ENCODE results near the gene KRTAP2-3. TPM values are rescaled to one million over a fixed set of nuclear protein-coding genes. Genes with fewer than 3 reads are reported as not detected.
"Not testable (repeated sequence)": the region's sequence is repeated elsewhere in the genome, so short reads cannot be mapped to it uniquely, and the experiment has no call there.

Gene KRTAP2-3, protein sequence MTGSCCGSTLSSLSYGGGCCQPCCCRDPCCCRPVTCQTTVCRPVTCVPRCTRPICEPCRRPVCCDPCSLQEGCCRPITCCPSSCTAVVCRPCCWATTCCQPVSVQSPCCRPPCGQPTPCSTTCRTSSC
- 0.30 TPM for total RNA-seq

- DNase-seq: no peak
Observed at GRCh38 chr17:41060052-41060604, at the start of gene KRTAP2-3. Gene KRTAP2-3 (minus strand): TSS chr17:41060114. CDS start chr17:41060050, 64 bp downstream.

DNA sequence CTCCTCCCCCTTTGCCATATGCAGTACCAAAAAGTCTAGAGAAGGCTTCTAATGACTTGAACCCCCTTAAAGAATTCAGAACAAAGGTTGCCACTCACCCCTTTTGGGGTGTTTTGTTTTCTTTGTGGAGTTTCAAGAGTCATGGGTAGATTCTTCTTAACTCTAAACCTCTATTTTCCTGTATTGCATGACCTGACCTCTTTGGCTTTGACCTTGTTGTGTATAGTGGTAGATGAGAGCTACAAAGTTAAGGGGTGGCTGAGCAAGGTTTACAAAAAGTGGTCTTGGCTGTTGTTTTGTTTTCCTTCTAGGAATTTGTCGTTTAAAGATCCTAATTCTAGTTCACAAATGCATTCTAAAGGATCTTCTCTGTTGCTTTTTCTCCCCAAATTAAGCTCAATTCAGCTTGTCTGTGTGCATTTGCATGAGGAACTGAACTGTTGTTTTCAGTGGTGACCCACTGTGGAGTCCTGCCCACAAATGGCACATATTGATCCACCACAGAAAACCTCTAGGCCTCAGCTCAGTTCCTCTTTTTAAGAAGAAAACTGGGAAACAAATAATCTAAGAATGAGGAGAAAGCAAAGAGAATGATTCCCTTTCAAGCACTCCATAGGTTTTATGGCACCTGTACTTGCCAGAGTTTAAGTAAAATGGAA lies 48.9 kb upstream of the KRTAP2-3 start:
- DNase-seq: not testable (repeated sequence)

DNA sequence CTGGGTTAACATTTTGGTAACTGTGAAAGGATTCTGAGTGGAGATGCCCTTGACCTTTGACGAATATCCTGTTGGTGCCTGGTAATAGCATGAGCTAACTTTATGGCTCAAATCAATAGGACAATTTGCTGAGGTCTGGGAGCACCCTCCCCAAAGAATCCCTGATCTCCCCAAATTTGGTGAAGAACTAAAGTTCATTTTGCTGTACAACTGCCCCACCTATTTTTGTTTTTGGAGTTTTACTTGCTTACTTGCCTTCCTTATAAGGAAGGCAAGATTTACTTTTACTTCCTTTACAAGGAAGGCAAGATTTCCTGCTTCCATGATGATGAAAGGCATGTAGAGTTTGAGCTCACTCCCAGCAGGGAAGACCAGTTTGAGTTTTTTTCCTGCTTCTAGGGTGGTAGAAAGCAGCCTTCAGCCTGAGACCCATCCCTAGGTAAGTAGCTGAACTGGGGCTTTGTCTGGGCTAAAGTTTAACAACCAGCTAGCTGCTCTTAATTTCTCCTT lies 48.1 kb upstream of the KRTAP2-3 start:
- DNase-seq: no peak

DNA sequence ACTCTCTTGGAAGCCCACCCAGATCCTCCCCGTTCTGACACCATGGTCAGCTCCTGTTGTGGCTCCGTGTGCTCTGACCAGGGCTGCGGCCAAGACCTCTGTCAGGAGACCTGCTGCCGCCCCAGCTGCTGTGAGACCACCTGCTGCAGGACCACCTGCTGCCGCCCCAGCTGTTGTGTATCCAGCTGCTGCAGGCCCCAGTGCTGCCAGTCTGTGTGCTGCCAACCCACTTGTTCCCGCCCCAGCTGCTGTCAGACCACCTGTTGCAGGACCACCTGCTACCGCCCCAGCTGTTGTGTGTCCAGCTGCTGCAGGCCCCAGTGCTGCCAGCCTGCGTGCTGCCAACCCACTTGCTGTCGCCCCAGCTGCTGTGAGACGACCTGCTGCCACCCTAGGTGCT lies 45.4 kb upstream of the KRTAP2-3 start, which contains the start of gene KRTAP4-9:
Gene KRTAP4-9, plus strand, starts transcription at position 43 of the 400 bp plus-strand sequence. Its CDS starts 0 bp downstream, at position 43.
- DNase-seq: not testable (repeated sequence)

GRCh38 chr17:41104386-41105038 lies 44.6 kb upstream of the KRTAP2-3 start:
- DNase-seq: not testable (repeated sequence)

GRCh38 chr17:41103896-41104295 lies 44.0 kb upstream of the KRTAP2-3 start:
- DNase-seq: no peak

DNA sequence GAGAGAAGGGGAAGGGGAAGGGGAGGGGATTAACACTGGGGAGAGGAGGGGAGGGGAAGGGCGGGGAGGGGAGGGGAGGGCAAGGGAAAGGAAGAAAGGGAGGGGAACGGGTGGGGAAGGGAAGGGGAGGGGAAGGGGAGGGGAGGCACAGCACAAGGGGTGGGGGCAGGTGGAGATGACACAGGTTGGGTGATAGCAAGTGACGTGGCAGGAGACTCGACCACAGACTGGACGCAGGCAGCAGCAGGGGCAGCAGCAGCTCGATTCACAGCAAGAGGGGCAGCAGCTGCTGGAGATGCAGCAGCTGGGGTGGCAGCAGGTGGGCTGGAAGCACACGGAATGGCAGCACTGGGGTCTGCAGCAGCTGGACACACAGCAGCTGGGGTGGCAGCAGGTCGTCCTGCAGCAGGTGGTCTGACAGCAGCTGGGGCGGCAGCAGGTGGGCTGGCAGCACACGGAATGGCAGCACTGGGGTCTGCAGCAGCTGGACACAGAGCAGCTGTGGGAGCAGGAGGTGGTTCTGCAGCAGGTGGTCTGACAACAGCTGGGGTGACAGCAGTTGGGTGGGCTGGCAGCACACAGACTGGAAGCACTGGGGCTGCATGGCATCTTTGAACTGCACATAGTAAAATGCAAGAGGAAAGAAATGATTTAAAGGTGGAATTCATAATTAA lies 41.8 kb upstream of the KRTAP2-3 start, which contains the start of gene KRTAP4-16:
Gene KRTAP4-16, minus strand, starts transcription at position 624 of the 674 bp plus-strand sequence. Its CDS starts 0 bp downstream, at position 624.
- no peak for DNase-seq

DNA sequence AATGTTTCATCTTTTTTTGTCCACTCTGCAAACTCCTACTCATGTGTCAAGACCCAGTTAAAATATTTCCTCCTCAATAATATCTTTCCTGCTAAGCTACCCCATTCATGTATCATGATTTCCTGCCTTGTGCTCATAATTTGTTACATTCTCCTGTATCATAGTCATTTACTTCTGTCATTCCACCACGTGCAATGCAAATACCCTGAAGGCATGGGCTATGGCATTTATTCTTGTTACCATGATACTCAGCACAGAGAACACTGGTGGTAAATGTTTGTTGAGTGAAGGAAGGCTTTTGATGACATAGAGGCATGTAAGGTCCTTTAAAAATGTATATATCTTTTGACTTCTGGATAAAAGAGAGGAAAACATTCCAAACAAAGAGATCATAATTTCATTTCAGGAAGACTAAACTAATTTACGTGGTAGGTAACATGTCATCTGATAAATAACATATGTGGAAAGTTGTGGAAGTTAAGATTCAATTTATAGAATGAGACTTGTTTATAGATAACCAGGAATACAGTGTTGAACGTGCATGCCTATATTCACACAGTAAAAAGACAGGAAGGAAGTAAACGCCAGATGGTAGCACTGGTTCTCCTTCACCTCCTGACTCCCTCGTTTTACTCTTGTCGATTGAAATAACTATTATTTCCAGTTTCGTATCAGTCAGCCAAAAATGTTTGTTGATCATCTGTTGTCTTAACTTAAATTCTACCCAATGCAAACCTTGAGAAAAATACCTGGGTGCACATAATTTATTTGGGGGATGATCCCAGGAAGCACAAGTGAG lies 40.0 kb upstream of the KRTAP2-3 start:
- DNase-seq: not testable (repeated sequence)

DNA sequence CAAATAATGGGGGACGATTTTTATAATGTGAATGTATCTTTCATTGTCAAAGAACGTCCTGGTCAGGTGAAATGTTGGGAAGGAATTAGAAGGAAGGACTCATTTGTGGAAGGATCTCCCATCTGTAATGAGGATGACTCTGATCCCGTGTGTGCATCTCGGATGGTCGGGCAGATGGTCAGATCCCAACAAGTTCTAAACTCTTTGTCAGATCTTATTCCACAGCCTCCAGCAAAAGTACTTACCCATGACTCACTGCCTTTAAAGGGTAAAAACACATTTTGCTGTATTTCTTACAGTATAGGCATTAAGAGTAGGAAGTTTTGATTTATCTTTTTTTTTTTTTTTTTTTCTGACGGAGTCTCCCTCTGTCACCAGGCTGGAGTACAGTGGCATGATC lies 38.6 kb upstream of the KRTAP2-3 start:
- DNase-seq: no peak

GRCh38 chr17:41098042-41098441 lies 38.1 kb upstream of the KRTAP2-3 start, which contains the start of gene KRTAP4-8:
Gene KRTAP4-8 (minus strand): TSS chr17:41098142. CDS start chr17:41098084, 58 bp downstream.
- DNase-seq: no peak

DNA sequence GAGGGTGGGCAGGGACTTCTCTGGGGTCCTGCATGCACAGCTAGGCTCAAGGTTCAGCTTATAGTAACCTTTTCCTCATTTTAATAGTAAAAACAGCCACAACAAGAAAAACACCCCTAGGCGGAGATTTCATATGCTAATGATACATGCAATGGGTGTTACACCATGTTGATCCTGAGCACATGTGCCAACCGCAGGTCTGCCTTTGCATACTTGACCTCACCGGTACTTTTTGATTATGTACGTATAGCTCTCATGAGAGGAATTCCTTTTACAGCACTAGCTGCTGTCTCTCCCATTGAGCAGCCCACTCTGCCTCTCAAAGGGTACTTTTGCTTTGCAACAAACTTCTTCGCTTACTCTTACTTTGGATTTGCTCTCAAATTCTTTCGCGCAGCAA lies 36.1 kb upstream of the KRTAP2-3 start:
- DNase-seq: no peak

DNA sequence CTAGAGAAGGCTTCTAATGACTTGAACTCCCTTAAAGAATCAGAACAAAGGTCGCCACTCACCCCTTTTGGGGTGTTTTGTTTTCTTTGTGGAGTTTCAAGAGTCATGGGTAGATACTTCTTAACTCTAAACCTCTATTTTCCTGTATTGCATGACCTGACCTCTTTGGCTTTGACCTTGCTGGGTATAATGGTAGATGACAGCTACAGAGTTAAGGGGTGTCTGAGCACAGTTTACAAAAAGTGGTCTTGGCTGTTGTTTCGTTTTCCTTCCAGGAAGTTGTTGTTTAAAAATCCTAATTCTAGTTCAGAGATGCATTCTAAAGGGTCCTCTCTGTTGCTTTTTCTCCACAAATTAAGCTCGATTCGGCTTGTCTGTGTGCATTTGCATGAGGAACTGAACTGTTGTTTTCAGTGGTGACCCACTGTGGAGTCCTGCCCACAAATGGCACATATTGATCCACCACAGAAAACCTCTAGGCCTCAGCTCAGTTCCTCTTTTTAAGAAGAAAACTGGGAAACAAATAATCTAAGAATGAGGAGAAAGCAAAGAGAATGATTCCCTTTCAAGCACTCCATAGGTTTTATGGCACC lies 28.9 kb upstream of the KRTAP2-3 start:
- DNase-seq: not testable (repeated sequence)

DNA sequence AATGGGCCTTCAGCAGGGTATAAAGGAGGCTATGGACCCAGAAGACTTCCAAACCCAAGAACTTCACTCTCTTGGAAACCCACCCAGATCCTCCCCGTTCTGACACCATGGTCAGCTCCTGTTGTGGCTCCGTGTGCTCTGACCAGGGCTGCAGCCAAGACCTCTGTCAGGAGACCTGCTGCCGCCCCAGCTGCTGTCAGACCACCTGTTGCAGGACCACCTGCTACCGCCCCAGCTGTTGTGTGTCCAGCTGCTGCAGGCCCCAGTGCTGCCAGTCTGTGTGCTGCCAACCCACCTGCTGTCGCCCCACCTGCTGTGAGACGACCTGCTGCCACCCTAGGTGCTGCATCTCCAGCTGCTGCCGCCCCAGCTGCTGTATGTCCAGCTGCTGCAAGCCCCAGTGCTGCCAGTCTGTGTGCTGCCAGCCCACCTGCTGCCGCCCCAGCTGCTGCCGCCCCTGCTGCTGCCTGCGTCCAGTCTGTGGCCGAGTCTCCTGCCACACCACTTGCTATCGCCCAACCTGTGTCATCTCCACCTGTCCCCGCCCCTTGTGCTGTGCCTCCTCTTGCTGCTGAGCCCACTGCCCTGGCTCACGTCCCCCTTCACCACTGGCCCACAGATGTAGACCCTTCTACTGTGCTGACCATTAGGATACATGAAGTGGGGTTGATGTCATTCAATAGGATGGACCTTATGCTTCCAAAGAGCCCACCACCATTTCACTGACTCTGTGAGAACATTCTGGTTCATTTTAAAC lies 24.4 kb upstream of the KRTAP2-3 start, which contains the start of gene KRTAP4-7:
Gene KRTAP4-7, plus strand, starts transcription at position 51 of the 757 bp plus-strand sequence. Its CDS starts 57 bp downstream, at position 108.
- DNase-seq: not testable (repeated sequence)

DNA sequence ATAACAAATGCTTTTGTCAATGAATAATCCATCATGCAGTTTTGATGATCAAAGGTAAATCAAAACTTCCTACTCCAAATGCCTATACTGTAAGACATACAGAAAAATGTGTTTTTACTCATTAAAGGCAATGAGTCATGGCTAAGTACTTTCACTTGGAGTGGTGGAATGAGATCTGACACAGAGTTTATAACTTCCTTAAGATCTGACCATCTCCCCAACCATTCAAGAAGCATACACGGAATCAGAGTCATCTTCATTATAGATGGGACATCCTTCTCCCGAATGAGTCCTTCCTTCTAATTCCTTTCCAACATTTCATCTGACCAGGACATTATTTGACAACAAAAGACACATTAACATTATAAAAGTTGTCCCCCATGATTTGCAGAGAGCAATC lies 23.5 kb upstream of the KRTAP2-3 start:
- not testable (repeated sequence) for DNase-seq

GRCh38 chr17:41082626-41083025 lies 22.7 kb upstream of the KRTAP2-3 start:
- DNase-seq: no peak

- no peak for DNase-seq
Observed at GRCh38 chr17:41076788-41077187, 16.9 kb upstream of the KRTAP2-3 start.

DNA sequence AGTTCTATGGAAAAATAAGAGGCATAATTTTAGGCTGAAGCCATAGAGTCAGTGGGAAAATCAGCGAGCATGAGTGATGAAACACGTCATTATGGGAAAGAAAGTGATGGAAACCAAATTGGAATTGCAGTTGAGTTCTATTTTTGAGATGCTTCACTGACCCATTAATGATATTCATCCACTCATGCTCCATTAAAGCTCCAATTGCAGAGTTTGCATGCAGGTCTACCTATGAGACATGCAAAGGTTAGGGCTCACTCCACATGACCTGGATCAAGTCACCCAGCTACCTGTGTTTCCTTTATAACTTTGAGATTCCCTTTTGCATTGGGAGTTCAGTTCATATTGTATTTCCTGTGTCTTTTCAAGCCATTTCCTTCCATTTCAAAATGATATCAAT lies 13.8 kb upstream of the KRTAP2-3 start:
- DNase-seq: no peak

- no peak for DNase-seq
Observed at GRCh38 chr17:41071606-41072360, 11.9 kb upstream of the KRTAP2-3 start.

DNA sequence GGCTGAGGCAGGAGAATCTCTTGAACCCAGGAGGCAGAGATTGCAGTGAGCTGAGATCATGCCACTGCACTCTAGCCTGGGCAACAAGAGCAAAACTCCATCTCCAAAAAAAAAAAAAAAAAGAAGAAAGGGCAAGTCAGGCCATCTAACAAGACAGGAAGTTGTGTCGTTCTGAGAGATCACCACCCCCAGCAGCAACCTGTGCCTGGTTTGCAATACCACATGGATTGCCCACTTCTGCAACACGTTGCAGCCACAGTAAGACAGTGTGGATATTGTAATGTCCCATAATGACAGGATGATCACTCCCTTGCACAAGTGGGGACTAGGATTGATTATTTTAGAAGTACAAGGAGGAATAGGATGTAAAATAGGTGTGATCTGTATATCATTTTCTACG lies 9.1 kb upstream of the KRTAP2-3 start:
- no peak for DNase-seq

All from skin of body (tissue), 2 donors.